NCI-H1105 (cell line): ENCODE data around the gene DES.

Experiments
- DNase-seq: peaks from one replicate; lab custom pipeline; 2025; lab: John Stamatoyannopoulos, UW

DES gene

GRCh38 chr2:219419331-219420197, 1.4 kb downstream of the DES start:
- DNase-seq, result no peak

GRCh38 chr2:219420687-219421086, 2.5 kb downstream of the DES start:
- DNase-seq, result no peak

GRCh38 chr2:219421323-219421722, 3.1 kb downstream of the DES start:
- no peak for DNase-seq

- DNase-seq, result no peak
Measured at GRCh38 chr2:219422952-219423534, 4.9 kb downstream of the DES start.

GRCh38 chr2:219423652-219424377, 5.6 kb downstream of the DES start:
- no peak for DNase-seq

- DNase-seq, result no peak
Measured at GRCh38 chr2:219425238-219426067, 7.3 kb downstream of the DES start.

- no peak for DNase-seq
Measured at GRCh38 chr2:219426068-219426443, 7.9 kb downstream of the DES start.

GRCh38 chr2:219426534-219427136, 8.5 kb downstream of the DES start:
- no peak for DNase-seq

GRCh38 chr2:219428469-219428868, 10.3 kb downstream of the DES start:
- DNase-seq, result no peak

- DNase-seq, result no peak
Measured at GRCh38 chr2:219429958-219430606, 11.9 kb downstream of the DES start.

- no peak for DNase-seq
Measured at GRCh38 chr2:219430633-219431615, 12.7 kb downstream of the DES start.

- no peak for DNase-seq
Measured at GRCh38 chr2:219433666-219434467, 15.7 kb downstream of the DES start.

GRCh38 chr2:219434468-219434717, 16.2 kb downstream of the DES start:
- DNase-seq, result no peak

- no peak for DNase-seq
Measured at GRCh38 chr2:219434718-219435525, 16.7 kb downstream of the DES start, which contains the start of gene SPEG. SPEG (plus strand) TSS chr2:219434843; CDS start chr2:219434978, 135 bp downstream.

GRCh38 chr2:219435701-219436100, 17.5 kb downstream of the DES start:
- DNase-seq, result no peak

- DNase-seq, result no peak
Measured at GRCh38 chr2:219436491-219436890, 18.3 kb downstream of the DES start.

GRCh38 chr2:219437141-219437540, 19.0 kb downstream of the DES start:
- no peak for DNase-seq

- no peak for DNase-seq
Measured at GRCh38 chr2:219437690-219438206, 19.6 kb downstream of the DES start.
